PC-9 (cell line): ENCODE results near the gene WDR20.

Source experiments
- CTCF ChIP-seq: fragments of 200-600 bp; sonication (generic); conservative IDR thresholded peaks from 2 replicates; pipeline ENCODE4 v1.6.1; 2017; ENCODE audit warnings: mixed run types, antibody characterized with exemption, mild to moderate bottlenecking, moderate library complexity
- EZH2 ChIP-seq: fragments of 200-600 bp; sonication (generic); IDR thresholded peaks from 2 replicates; pipeline ENCODE4 v1.8.0; 2017; ENCODE audit warnings: antibody characterized with exemption, low read depth

DNA sequence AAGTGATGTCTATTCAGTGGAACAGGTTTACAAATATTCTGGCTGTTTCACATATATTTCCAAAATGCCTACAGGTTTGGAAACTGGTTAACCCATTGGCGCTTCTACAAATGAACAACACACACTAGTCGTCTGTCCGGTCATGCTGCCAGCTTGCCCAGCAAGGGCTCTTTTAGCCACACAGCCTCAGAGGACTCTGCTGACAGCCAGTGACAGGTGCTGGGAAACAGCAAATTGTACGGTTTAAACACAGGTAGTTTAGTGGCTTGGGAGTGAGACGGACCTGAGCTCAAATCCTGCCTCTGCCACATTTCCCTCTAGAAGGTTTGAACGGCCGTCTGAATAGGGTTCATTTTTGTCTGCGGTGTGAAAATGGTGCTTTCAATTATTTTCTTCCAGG is 111.5 kb downstream of the WDR20 start:
- TF ChIP-seq CTCF (no peak), EZH2 (no peak)
